NCI-H128 (cell line): Measurements from ENCODE around the gene ELF5.

Experiments
- DNase-seq: peaks from one replicate; lab custom pipeline; 2025; ENCODE audit not compliant: unreplicated experiment; lab: John Stamatoyannopoulos, UW

The ELF5 gene

DNA sequence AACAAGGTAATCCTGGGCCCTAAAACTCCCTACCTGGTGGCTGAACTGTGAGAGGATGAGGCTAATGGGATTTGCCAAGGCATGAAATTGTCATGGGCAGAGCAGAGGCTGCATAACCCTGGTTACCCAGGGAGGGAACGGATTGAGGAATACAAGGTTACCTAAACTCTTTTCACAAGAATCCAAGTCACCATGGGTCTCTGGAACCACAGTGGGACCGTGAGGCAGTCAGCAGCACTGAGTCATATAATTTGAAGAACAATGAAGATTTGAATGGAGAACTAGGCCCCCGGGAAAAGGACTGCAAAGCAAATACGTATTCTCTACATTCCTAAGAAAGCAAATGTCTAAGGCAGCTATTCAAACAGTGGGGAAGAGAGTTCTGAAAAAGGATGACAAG is 55.1 kb downstream of the ELF5 start:
- DNase-seq: no peak

GRCh38 chr11:34457607-34458006 is 56.0 kb downstream of the ELF5 start:
- DNase-seq: no peak

DNA sequence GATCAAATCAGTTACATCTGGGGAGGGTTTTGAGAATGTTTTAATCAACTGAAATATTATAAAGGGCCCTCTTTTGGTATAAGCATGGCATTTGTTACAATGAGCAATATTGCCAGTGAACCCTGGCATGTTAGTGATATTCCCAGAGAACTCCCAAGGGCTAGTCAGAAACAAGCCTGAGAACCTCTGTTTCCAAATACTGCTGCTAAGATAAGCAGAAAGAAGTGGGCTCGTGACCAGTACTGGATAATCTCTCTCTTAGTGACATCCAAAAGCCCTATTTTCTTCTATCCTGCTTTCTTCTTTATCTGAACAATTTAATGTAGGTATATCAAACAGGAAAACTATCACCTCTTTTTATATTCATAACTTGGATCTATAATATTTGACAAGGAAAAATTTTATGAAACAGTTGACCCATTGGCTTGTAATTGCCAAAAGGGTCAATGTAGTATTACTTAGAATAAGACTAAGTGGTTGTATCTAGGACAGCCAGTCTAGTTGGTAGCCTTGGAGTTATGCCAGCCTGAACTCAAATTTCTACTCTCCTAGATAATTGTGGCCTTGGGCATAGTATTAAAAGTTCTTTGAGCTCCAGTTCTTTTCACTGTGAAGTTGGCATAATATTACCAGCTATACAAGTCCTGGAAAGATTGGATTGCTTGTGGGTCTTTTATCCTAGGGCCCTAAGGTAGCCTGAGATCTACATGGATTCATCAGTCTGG is 59.1 kb downstream of the ELF5 start:
- DNase-seq: no peak

DNA sequence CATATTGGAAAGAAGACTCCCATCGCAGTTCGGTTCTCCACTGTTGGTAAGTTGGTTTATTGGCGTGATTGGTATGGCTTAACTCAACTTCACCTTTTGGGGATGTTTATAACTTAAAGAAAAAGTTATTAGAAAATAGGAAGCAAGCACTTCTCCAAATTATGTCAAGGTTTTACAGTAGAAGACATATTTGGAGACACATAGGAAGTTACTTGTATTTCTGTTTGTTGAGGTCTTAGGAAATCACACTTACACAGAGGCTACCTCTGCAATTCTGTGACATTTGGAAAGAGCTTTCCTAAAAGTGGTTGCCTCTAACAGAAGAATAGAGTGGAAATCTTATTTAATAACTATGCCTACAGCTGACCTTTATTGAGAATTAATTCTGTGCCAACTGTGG is 62.5 kb downstream of the ELF5 start:
- no peak for DNase-seq

DNA sequence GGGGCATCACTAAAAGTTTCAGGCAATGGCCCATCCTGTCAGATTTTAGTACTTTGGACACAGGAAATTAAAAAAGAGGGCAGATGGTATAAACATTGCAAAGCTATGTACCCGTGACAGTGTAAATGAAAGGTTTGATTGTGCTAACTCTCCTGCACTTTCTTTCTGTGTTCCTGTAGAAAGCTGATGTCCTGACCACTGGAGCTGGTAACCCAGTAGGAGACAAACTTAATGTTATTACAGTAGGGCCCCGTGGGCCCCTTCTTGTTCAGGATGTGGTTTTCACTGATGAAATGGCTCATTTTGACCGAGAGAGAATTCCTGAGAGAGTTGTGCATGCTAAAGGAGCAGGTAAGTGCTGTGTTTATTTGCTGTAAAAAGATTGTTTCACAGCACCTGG is 64.6 kb downstream of the ELF5 start:
- no peak for DNase-seq

DNA sequence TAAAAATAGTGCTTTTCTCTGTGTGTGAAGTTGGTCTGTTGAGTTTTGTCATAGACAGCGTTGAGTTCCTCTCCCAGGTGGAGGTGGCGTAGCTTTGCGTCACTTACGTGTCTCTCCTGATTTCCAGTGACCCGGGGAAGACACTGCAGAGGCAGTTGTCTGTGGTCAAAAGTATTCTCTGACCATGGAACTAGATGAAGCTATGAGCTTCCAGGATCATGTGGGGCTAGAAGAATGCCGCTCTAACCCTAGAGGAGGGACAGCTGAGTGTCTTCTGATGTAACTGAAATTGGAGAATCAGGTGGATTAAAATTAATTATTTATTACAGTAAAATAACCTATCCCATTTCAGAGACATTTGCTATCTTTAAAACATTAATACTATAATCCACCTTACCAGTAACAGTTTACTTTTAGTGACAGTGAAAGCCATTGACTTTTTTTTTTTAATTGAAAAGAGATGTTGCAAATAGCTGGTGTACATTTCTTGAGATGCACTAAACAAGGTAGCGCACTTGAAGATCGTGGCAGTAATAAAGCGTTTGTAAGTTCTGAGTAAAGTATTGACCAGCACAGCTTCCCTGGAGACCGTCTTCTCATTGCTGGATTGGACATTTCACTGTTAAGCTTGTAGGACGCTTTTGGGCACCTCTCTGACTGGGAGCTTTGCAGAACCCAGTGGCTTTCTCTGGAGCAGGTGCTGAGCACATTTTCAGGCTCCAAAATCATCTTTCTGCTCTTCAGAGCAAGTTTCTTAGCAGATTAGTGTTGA is 65.2 kb downstream of the ELF5 start:
- no peak for DNase-seq

DNA sequence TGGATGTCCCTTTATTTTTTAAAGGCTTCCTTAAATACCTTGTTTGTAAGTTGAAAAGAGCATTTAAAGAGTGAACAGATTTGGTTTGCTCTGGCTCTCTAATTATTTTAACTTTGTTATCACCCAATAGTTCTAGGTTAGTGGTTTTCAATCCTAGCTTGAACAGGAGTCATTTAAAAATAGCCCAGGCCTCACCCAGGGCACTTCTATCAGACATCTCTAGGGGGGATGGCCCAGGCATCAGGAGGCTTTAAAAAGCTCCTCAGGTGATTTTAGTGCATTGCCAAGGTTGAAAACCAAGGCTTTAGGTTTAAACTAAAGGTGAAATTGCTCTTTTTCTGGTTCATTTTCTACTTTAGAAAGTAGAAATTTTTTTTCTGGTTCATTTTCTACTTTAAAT is 66.5 kb downstream of the ELF5 start:
- no peak for DNase-seq

DNA sequence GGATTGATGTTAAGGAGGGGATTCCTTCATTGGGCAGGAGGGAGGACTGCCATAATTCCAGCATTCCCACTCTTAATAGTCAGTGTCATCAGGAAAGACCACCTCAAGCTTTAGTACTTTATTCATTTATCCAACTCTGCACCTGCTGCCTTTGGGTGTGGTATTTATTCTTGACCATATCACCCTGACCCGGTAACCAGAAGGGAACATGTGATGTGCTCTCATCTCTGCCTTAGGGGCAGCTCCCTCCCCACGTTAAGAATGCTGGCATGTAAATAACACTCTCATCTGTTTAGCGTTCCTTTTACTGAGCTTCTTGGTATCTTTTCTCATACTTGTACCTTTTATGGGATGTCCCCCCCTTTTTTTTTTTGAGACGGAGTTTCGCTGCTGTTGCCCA is 67.2 kb downstream of the ELF5 start:
- no peak for DNase-seq

GRCh38 chr11:34445956-34446355 is 67.6 kb downstream of the ELF5 start:
- DNase-seq: no peak

- no peak for DNase-seq
These were observed 69.2 kb downstream of the ELF5 start for GRCh38 chr11:34444428-34444827.

- DNase-seq: no peak
These were observed 70.5 kb downstream of the ELF5 start for GRCh38 chr11:34443136-34443535.

DNA sequence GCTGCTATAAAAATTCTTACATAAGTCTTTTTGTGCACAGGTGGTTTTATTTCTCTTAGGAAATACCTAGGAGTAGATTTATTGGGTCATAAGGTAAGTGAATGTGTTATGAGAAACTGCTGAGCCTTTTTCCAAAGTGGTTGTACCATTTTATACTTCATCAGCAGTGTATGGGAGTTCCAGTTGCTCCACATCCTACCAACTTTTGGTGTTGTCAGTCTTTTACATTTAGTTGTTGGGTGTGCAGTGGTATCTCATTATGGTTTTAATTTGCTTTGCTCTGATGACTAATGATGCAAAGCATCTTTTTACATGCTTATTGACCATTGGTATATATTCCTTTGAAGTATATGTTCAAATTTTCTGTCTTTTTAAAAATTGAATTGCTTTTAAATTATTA is 71.8 kb downstream of the ELF5 start:
- DNase-seq: no peak

GRCh38 chr11:34439610-34440198 is 73.9 kb downstream of the ELF5 start:
- DNase-seq: no peak

DNA sequence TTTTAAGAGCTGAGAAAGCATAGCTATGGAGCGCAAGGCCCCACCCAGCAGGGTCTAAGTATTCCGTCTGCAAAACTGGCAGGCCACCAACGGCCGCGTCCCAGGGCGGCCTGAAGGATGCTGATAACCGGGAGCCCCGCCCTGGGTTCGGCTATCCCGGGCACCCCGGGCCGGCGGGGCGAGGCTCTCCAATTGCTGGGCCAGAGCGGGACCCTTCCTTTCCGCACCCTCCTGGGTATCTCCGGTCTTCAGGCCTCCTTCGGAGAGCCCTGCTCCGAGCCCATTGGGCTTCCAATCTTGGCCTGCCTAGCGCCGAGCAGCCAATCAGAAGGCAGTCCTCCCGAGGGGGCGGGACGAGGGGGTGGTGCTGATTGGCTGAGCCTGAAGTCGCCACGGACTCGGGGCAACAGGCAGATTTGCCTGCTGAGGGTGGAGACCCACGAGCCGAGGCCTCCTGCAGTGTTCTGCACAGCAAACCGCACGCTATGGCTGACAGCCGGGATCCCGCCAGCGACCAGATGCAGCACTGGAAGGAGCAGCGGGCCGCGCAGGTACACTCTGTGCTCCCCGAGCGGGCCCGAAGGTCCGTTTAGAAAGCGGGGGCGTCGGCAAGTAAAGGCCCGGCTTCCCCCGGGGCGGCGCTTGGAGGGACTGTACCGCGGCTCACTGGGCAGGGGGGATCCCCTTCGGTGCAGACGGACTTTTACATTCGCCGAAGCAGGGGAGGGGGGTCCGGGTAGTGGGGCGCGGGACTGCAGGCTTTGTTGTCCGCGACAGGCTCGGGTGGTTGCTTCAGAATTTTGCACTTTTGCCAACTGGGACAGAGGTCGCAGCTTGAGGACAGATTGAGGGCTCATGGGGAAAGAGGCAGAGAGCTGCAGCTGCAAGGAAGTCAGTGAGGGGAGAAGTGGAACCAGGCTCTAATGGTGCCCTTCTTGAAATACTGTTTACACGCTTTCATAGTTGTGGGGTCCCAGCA is 74.8 kb downstream of the ELF5 start, which contains the start of gene CAT:
TSS of gene CAT (plus strand) at position 406 of the 979 bp plus-strand sequence. CDS start at position 486, 80 bp downstream.
- peak; percentile 86 for DNase-seq

DNA sequence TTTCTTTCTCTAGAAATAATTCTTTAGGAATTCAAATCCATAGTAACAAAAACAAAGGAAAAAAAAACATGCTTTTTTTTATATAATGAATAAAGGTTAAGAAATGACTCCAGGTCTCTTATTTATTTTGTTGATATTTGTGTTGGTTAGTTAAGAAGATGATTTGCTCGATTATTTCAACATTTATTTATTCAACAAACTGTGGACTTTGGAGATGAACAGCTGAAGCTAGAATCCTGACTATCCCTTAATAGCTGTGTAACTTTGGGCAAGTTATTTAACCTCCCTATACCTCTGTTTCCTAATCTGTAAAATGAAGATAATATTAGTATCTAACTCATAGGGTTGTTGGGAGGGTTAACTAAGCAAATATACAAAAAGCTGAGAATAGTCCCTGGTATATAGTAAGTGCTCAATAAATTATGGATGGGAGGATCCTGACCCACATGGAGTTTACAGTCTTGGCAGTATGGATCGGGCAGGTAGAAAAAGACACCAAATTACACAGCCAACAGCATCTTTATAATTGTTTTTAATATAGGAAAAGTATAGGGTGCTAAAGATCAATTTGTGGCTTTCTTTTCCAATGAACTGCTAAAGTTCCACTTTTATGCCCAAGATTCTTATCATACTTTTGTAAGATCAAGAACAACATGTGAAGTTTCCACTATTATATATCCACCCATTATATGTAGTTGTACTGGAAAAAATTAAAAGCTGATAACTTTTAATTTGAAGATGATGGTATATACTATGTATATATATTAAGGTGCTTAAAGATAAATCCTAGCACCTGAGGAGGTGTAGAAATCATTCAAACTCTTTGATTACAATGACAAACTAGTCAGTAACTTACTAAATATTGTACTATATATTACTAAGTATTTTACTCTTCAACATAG is 76.1 kb downstream of the ELF5 start:
- DNase-seq: no peak

- DNase-seq: no peak
These were observed 79.7 kb downstream of the ELF5 start for GRCh38 chr11:34433899-34434298.

- DNase-seq: no peak
These were observed 80.8 kb downstream of the ELF5 start for GRCh38 chr11:34432822-34433221.

DNA sequence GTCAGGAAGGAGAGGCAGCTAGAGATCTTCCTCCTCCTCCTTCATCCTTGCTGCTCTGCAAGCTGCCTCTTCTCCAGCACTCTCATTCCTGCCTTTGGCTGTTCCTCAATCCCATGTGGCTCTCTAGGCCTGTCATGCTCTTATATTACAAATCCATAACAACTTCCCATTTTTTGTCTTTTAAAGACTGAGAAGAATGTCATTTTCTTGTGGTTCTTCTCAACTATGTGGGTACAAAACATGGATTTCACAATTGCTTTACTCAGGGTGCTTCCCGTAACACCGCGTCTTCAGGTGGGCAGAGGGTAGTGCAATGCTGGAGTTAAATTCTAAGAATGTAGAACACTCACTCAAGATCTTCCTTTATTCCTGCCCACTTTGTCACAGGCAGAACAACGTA is 81.6 kb downstream of the ELF5 start:
- no peak for DNase-seq
